CD8-positive, alpha-beta memory T cell (primary cell): ENCODE measurements around the gene DNAAF8. TPM values are rescaled to one million over a fixed set of nuclear protein-coding genes. Genes with fewer than 3 reads are reported as not detected.

Source experiments
- CTCF ChIA-PET: fragments of 350-600 bp; sonication (Branson Sonifier 250); formaldehyde crosslinking; loops from one replicate; lab custom pipeline; 2021; ENCODE audit warnings: antibody characterized with exemption; lab: Charles Lee
- POLR2A ChIA-PET: fragments of 350-600 bp; sonication (Branson Sonifier 250); formaldehyde crosslinking; loops from one replicate; lab custom pipeline; 2021; ENCODE audit warnings: antibody characterized with exemption; lab: Charles Lee
- DNase-seq, 5 donors: peaks; one replicate each; pipeline versions ENCODE4 v3.0.0 to v3.0.0-alpha.2; 2020 to 2022; ENCODE audit warnings: mixed read lengths in 1 of 5
- H3K27ac ChIP-seq: one replicate; pipeline ENCODE4 v1.7.0; 2013; ENCODE audit warnings: low read depth, mild to moderate bottlenecking, low read length, moderate library complexity
- H3K27me3 ChIP-seq: 2 replicates; pipeline ENCODE4 v1.7.0; 2013; ENCODE audit warnings: low read length, mild to moderate bottlenecking; ENCODE audit not compliant: insufficient read depth, poor library complexity, severe bottlenecking
- H3K36me3 ChIP-seq: 2 replicates; pipeline ENCODE4 v1.7.0; 2013; ENCODE audit warnings: mild to moderate bottlenecking, low read length, moderate library complexity; ENCODE audit not compliant: insufficient read depth
- H3K4me1 ChIP-seq: 2 replicates; pipeline ENCODE4 v1.7.0; 2013; ENCODE audit warnings: mild to moderate bottlenecking, low read length, moderate library complexity; ENCODE audit not compliant: insufficient read depth
- H3K4me3 ChIP-seq: 2 replicates; pipeline ENCODE4 v1.7.0; 2013; ENCODE audit warnings: mild to moderate bottlenecking, low read length
- H3K9me3 ChIP-seq: 2 replicates; pipeline ENCODE4 v1.7.0; 2013; ENCODE audit warnings: mild to moderate bottlenecking, low read length
- H3K27ac Mint-ChIP-seq, 8 donors: one replicate each; pipeline ENCODE4 v1.8.0; 2020 to 2021; ENCODE audit warnings: mixed read lengths in 8 of 8, mild to moderate bottlenecking in 6 of 8, inconsistent platforms in 3 of 8, moderate library complexity in 3 of 8
- H3K27me3 Mint-ChIP-seq, 2 donors: one replicate each; pipeline ENCODE4 v1.8.0; 2020 to 2021; ENCODE audit warnings: mixed read lengths in 2 of 2, mild to moderate bottlenecking in 1 of 2, moderate library complexity in 1 of 2
- H3K36me3 Mint-ChIP-seq, 3 donors: one replicate each; pipeline ENCODE4 v1.8.0; 2020 to 2021; ENCODE audit warnings: mixed read lengths in 3 of 3, inconsistent platforms in 1 of 3, mild to moderate bottlenecking in 1 of 3
- H3K4me1 Mint-ChIP-seq, 3 donors: one replicate each; pipeline ENCODE4 v1.8.0; 2020 to 2021; ENCODE audit warnings: mixed read lengths in 3 of 3, inconsistent platforms in 1 of 3, mild to moderate bottlenecking in 1 of 3
- H3K4me3 Mint-ChIP-seq, 7 donors: one replicate each; pipeline ENCODE4 v1.8.0; 2020 to 2021; ENCODE audit warnings: mixed read lengths in 7 of 7, mild to moderate bottlenecking in 6 of 7, moderate library complexity in 4 of 7, inconsistent platforms in 2 of 7
- H3K9me3 Mint-ChIP-seq, 5 donors: one replicate each; pipeline ENCODE4 v1.8.0; 2020 to 2022; ENCODE audit warnings: mixed read lengths in 5 of 5, mild to moderate bottlenecking in 3 of 5, moderate library complexity in 2 of 5, inconsistent platforms in 1 of 5
- polyA plus RNA-seq: library from polyadenylated mRNA; unstranded; fragments of 300-500 nt; fragmentation: Illumina TruSeq; gene quantifications from one replicate; pipeline ENCODE4 v1.2.3, GENCODE V29; 2021
- total RNA-seq, 2 experiments: library from RNA; stranded (reverse); gene quantifications; one replicate each; pipeline ENCODE4 v1.2.3, GENCODE V29; 2021

DNAAF8 gene
- total and polyA plus RNA-seq, 3 experiments from 2014 or later = 0.15 to 0.35 (median 0.31) TPM

DNA sequence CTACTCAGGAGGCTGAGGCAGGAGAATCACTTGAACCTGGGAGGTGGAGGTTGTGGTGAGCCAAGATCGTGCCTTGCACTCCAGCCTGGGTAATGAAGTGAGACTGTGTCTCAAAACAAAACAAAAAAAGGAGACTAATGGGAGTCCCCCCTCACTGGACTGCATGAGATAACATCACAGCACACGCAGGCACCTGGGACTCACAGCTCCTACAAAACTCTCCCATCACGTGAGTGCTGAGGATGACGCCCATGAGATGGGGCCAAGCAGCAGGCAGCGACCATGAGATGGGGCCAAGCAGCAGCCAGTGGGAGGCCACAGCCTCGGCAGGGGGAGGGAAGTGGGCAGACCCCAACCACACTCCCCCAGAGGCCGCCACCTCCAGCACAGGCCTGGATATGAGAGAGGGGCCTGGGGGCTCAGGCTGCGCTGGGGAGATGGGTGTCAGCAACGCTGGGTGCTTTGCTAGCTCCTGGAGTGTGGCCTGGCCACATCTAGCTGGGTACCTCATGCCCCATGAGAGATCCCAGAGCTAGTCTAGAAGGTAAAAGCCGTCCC lies 15.4 kb downstream of the DNAAF8 start:
- no peak overlapping the region for H3K27ac ChIP-seq
- no peaks in the 10 kb centered on the region for H3K27me3 ChIP-seq
- peaks cover 8% of the 10 kb centered on the region for H3K4me1 ChIP-seq
- no peaks in the 10 kb centered on the region for H3K9me3 Mint-ChIP-seq
- H3K36me3 Mint-ChIP-seq = peaks cover 0 to 37% (median 3%) of the 10 kb centered on the region in 3 donors
- no peak overlapping the region for H3K4me3 Mint-ChIP-seq
- no peaks in the 10 kb centered on the region for H3K27me3 Mint-ChIP-seq
- no peak overlapping the region for H3K27ac Mint-ChIP-seq
- DNase-seq = no peak
- peaks cover 3% of the 10 kb centered on the region for H3K36me3 ChIP-seq
- no peaks in the 10 kb centered on the region for H3K9me3 ChIP-seq
- peaks cover 13 to 31% (median 20%) of the 10 kb centered on the region in 3 donors for H3K4me1 Mint-ChIP-seq
- no peak overlapping the region for H3K4me3 ChIP-seq
- ChIA-PET POLR2A (no interaction called here), CTCF (no interaction called here)

GRCh38 chr16:4750896-4751295 lies 16.6 kb downstream of the DNAAF8 start:
- H3K36me3 ChIP-seq = peaks cover 9% of the 10 kb centered on the region
- peaks cover 8% of the 10 kb centered on the region for H3K4me1 ChIP-seq
- Mint-ChIP-seq H3K9me3 (peaks cover 0 to 1% (median 0%) of the 10 kb centered on the region in 5 donors), H3K27ac (peak overlapping the region in 1 of 8 donors; percentile 11), H3K4me3 (no peak overlapping the region), H3K4me1 (peaks cover 13 to 30% (median 20%) of the 10 kb centered on the region in 3 donors), H3K27me3 (no peaks in the 10 kb centered on the region), H3K36me3 (peaks cover 5 to 46% (median 8%) of the 10 kb centered on the region in 3 donors)
- no peaks in the 10 kb centered on the region for H3K27me3 ChIP-seq
- POLR2A ChIA-PET = no interaction called here
- no peak overlapping the region for H3K4me3 ChIP-seq
- H3K9me3 ChIP-seq = no peaks in the 10 kb centered on the region
- H3K27ac ChIP-seq = no peak overlapping the region
- no peak for DNase-seq
- CTCF ChIA-PET = no interaction called here

DNA sequence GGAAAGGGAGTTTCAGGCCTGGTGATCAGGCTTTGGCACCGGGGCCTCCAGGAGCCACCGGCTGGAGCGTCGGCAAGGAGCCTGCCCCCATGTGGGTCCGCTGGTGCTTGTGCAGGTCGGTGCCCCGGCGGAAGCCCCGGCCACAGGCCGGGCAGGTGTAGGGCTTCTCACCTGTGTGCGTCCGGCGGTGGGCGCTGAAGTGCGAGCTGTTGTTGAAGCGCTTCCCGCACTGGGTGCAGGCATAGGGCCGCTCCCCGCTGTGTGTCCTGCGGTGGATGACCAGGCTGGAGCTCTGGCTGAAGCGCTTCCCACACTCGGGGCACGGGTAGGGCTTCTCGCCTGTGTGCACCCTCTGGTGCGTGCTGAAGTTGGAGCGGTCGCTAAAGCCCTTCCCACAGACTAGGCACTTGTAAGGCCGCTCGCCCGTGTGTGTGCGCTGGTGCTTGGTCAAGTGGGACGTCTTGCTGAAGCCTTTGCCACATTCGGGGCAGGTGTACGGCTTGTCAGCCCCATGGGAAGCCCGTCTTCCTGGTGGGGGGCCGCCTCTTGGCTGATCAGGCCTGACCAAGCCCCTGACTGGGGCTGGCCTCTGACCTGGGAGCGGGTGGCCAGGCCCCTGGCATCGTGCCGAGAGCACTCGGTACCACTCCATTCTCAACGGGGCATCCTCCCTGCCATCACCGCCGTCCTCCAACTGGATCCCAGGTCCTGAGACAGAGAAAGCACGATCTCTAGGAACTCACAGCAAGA lies 18.2 kb downstream of the DNAAF8 start:
- H3K36me3 ChIP-seq = peaks cover 10% of the 10 kb centered on the region
- no peaks in the 10 kb centered on the region for H3K27me3 ChIP-seq
- H3K9me3 ChIP-seq = no peaks in the 10 kb centered on the region
- Mint-ChIP-seq H3K9me3 (peaks cover 0 to 1% (median 0%) of the 10 kb centered on the region in 5 donors), H3K27ac (no peak overlapping the region), H3K4me1 (peaks cover 12 to 17% (median 13%) of the 10 kb centered on the region in 3 donors), H3K27me3 (no peaks in the 10 kb centered on the region), H3K4me3 (no peak overlapping the region), H3K36me3 (peaks cover 7 to 60% (median 11%) of the 10 kb centered on the region in 3 donors)
- no peak overlapping the region for H3K4me3 ChIP-seq
- H3K27ac ChIP-seq = no peak overlapping the region
- DNase-seq = no peak
- ChIA-PET POLR2A (no interaction called here), CTCF (no interaction called here)
- H3K4me1 ChIP-seq = peaks cover 2% of the 10 kb centered on the region

DNA sequence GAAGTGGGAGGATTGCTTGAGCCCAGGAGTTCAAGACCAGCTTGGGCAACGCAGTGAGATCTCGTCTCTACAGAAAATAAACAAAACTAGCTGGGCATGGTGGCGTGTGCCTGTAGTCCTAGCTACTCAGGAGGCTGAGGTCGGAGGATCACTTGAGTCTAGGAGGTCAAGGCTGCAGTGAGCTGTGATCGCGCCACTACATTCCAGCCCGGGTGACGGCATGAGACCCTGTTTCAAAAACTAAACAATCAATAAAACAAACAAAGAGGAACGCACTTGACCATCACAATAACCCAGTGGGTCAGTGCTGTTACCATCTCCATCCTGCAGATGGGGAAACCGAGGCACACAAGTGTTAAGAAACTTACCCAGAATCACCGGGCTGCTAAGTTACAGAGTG lies 18.9 kb downstream of the DNAAF8 start:
- H3K36me3 Mint-ChIP-seq = peaks cover 7 to 66% (median 11%) of the 10 kb centered on the region in 3 donors
- H3K36me3 ChIP-seq = peaks cover 12% of the 10 kb centered on the region

DNA sequence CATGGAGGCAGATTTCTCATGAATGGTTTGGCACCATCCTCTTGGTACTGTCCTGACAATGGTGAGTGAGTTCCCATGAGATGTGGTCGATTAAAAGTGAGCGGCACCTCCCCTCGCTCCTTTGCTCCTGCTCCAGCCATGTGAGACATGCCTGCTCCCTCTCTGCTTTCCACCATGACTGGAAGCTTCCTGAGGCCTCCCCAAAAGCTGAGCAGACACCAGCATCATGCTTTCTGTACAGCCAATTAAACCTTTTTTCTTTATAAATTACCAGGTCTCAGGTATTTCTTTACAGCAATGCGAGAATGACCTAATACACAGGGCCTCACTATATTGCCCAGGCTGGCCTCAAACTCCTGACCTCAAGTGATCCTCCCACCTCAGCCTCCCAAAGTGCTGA lies 20.5 kb downstream of the DNAAF8 start:
- Mint-ChIP-seq H3K27ac (no peak overlapping the region), H3K4me3 (no peak overlapping the region), H3K27me3 (no peaks in the 10 kb centered on the region), H3K36me3 (peaks cover 7 to 78% (median 17%) of the 10 kb centered on the region in 3 donors), H3K9me3 (peaks cover 0 to 1% (median 0%) of the 10 kb centered on the region in 5 donors), H3K4me1 (peaks cover 0 to under 1% (median 0%) of the 10 kb centered on the region in 3 donors)
- ChIA-PET CTCF (no interaction called here), POLR2A (no interaction called here)
- Histone ChIP-seq H3K4me1 (no peaks in the 10 kb centered on the region), H3K27me3 (no peaks in the 10 kb centered on the region), H3K4me3 (no peak overlapping the region), H3K36me3 (peaks cover 24% of the 10 kb centered on the region), H3K9me3 (no peaks in the 10 kb centered on the region), H3K27ac (no peak overlapping the region)
- no peak for DNase-seq

More for the DNA sequence above, 18.9 kb downstream of the DNAAF8 start:
- Mint-ChIP-seq H3K27me3 (no peaks in the 10 kb centered on the region), H3K4me1 (peaks cover 5 to 10% (median 6%) of the 10 kb centered on the region in 3 donors), H3K9me3 (peaks cover 0 to 1% (median 0%) of the 10 kb centered on the region in 5 donors), H3K27ac (peak overlapping the region in 1 of 8 donors; percentile 17), H3K4me3 (no peak overlapping the region)
- POLR2A ChIA-PET = interaction anchor here (0.6 kb wide), 1 partner anchor 46 kb away, joined by 17 read pairs; no protein-coding TSS in a partner anchor
- no peak for DNase-seq
- CTCF ChIA-PET = no interaction called here
- H3K4me1 ChIP-seq = no peaks in the 10 kb centered on the region
- H3K4me3 ChIP-seq = no peak overlapping the region
- no peaks in the 10 kb centered on the region for H3K27me3 ChIP-seq
- H3K27ac ChIP-seq = no peak overlapping the region
- H3K9me3 ChIP-seq = no peaks in the 10 kb centered on the region

- Mint-ChIP-seq H3K27ac (peak overlapping the region in 2 of 8 donors; percentile 38 to 43), H3K27me3 (no peaks in the 10 kb centered on the region), H3K4me1 (peaks cover 0 to 2% (median 0%) of the 10 kb centered on the region in 3 donors), H3K4me3 (no peak overlapping the region), H3K36me3 (peaks cover 7 to 84% (median 18%) of the 10 kb centered on the region in 3 donors), H3K9me3 (peaks cover 0 to 1% (median 0%) of the 10 kb centered on the region in 5 donors)
- H3K4me1 ChIP-seq = no peaks in the 10 kb centered on the region
- CTCF ChIA-PET = no interaction called here
- no peaks in the 10 kb centered on the region for H3K27me3 ChIP-seq
- DNase-seq = no peak
- H3K36me3 ChIP-seq = peaks cover 24% of the 10 kb centered on the region
- POLR2A ChIA-PET = no interaction called here
- H3K4me3 ChIP-seq = no peak overlapping the region
- H3K27ac ChIP-seq = no peak overlapping the region
- H3K9me3 ChIP-seq = no peaks in the 10 kb centered on the region
These were observed 21.4 kb downstream of the DNAAF8 start for GRCh38 chr16:4755687-4756086.

DNA sequence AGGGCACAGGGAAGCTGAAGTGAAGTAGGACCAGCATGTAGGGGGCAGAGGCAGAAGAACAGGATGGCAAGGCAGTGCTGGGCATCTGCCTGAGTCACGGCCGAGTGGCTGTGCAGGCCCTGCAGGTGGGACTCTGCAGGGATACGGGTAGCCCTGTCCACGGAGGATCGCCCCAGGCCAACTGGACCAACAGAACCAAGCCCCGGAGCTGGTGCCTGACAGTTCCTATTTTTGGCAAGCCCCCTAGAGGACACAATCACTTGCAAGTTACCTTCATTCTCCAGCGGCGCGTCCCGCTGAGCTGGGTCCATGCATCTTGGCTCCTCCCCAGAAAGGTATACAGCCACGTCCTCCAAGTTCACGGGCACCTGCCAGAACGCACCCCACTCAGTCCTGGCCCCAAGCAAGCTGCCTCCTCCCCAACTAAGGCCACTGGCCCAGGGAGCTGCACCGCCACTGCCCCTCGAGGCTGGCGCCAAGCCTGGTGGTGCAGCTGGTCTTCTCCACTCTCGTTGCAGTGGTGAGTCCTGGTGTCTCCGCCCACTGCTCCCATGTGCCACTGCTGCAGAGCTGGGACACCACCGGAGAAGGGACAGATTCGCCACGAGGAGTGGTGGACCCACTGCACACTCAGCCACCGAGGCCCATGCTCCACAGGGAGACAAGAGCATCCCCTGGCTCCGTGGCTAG lies 26.0 kb downstream of the DNAAF8 start:
- POLR2A ChIA-PET = interaction anchor here (0.8 to 1.1 kb wide), 2 partner anchors 66 to 315 kb away, joined by 3 read pairs; no protein-coding TSS in a partner anchor
- no peaks in the 10 kb centered on the region for H3K9me3 ChIP-seq
- no peak overlapping the region for H3K4me3 ChIP-seq

More for the DNA sequence above, 26.0 kb downstream of the DNAAF8 start:
- H3K27me3 ChIP-seq = no peaks in the 10 kb centered on the region
- peaks cover 31% of the 10 kb centered on the region for H3K36me3 ChIP-seq
- Mint-ChIP-seq H3K27me3 (no peaks in the 10 kb centered on the region), H3K9me3 (no peaks in the 10 kb centered on the region), H3K4me3 (no peak overlapping the region), H3K4me1 (peaks cover 0 to 2% (median under 1%) of the 10 kb centered on the region in 3 donors), H3K27ac (peak overlapping the region in 1 of 8 donors; percentile 77), H3K36me3 (peaks cover 7 to 83% (median 16%) of the 10 kb centered on the region in 3 donors)
- no peak for DNase-seq
- H3K4me1 ChIP-seq = peaks cover 3% of the 10 kb centered on the region
- H3K27ac ChIP-seq = no peak overlapping the region
- CTCF ChIA-PET = no interaction called here
